ENCODE results near the gene SAMD3. TPM values are rescaled to one million over a fixed set of nuclear protein-coding genes. Genes with fewer than 3 reads are reported as not detected.

SAMD3 gene
- total RNA-seq, 1 experiment from 2014 or later = 7.5 TPM

DNA sequence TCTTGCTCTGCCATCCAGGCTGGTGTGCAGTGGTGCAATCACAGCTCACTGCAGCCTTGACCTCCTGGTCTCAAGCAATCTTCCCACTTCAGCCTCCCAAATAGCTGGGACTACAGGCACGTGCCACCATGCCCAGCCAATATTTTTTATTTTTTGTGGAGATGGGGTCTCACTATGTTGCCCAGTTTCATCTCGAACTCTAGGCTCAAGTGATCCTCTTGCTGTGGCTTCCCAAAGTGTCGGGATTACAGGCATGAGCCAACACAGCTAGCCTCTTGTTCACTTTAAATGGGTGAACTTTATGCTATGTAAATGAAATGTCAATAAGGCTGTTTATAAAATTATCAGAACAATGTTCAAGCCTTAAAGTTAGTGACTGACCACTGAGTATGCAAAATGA lies 37.1 kb downstream of the SAMD3 start:
- POLR2A ChIA-PET = no interaction called here

DNA sequence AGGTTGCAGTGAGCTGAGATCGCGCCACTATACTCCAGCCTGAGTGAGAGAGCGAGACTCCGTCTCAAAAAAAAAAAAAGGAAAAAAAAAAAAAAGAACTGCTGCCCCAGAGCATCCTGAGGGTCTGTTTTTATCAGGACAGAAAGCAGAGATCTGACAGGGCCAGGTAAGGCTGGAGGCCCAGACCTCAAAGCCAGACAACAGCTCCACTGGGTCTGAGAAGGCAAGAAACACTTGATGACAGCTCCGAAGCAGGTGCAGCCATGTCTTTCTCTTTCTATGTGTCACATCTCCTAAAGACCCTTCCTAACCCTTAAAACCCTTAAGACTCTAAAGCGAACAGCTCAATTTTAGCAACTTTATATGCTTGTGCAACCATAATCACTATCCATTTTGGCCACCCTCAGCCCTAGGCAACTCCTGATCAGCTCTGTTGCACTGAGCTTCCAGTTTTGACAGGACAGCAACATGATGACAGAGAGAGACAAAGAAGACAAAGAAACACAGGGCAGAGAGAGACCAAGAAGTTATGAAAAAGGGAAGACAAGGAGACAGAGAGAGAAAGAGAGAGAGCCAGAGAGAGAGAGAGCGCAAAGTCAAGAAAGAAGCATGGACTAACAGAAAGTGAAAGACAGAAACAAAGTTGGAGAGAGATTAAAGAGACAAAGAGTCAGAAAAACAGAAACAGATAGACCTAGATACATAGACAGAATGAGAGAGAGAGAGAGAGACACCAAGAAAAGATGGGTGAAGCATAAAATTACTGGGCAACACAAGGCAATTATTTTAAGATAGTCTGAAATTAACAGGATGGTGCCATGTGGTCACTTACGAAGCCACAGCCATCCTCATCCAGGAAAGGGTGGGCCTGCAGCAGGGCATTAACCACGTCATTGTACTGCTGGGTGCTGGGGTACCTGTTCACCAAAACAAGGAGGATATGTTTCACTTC lies 39.2 kb downstream of the SAMD3 start:
- H4K20me1 ChIP-seq (ENCODE audit: insufficient read depth) = no peaks in the 10 kb centered on the region
- no peak overlapping the region for H3K4me3 ChIP-seq (replicated peaks in 1 of 2; ENCODE audit: low read depth in 1 of 2, low read length in 2 of 2)
- H3K4me1 ChIP-seq (ENCODE audit: control insufficient read depth in 1 of 2, insufficient read depth in 2 of 2, low read length in 2 of 2) = peaks cover 7 to 8% of the 10 kb centered on the region in 2 experiments
- intact Hi-C loops (cut with micrococcal nuclease) = no loop called here
- no peaks in the 10 kb centered on the region for H3K79me2 ChIP-seq (ENCODE audit: insufficient read depth, low read length)
- ChIA-PET POLR2A (no interaction called here), RAD21 (ENCODE audit: low non-redundant PET in 1 of 2, low total read pairs in 2 of 2, uncharacterized antibody in 2 of 2, unreplicated experiment in 2 of 2) (no interaction called here), CTCF (no interaction called here)
- no peaks in the 10 kb centered on the region for H3K9me2 ChIP-seq (ENCODE audit: insufficient read depth)
- no peak overlapping the region for H3K27ac ChIP-seq (ENCODE audit: low read depth, low read length)
- no peak overlapping the region for H2AFZ ChIP-seq (ENCODE audit: low read depth, low read length, poor library complexity, severe bottlenecking)
- no TSS peak for BruUV-seq (replicated peaks)
- H3K36me3 ChIP-seq (ENCODE audit: control insufficient read depth in 1 of 2, insufficient read depth in 2 of 2, low read length in 2 of 2) = no peaks in the 10 kb centered on the region
- H3K4me2 ChIP-seq (ENCODE audit: low read length) = no peak overlapping the region
- ATAC-seq (no peak), DNase-seq (ENCODE audit: low read depth, low spot score) (no peak)
- H3K9me3 ChIP-seq (ENCODE audit: control insufficient read depth in 1 of 2, insufficient read depth in 1 of 2, low read depth in 1 of 2, low read length in 2 of 2) = no peaks in the 10 kb centered on the region
- H3K9ac ChIP-seq (ENCODE audit: low read length) = no peak overlapping the region
- no peak for TF ChIP-seq ZFX (IDR thresholded peaks at IDR 0.05)
- TF ChIP-seq EZH2 (IDR thresholded peaks at IDR 0.05) = no peak
- no peaks in the 10 kb centered on the region for H3K27me3 ChIP-seq (ENCODE audit: insufficient read depth, low read length)

More for the DNA sequence above, 37.1 kb downstream of the SAMD3 start:
- ChIA-PET CTCF (no interaction called here), RAD21 (ENCODE audit: low non-redundant PET in 1 of 2, low total read pairs in 2 of 2, uncharacterized antibody in 2 of 2, unreplicated experiment in 2 of 2) (no interaction called here)
- Histone ChIP-seq H3K4me2 (ENCODE audit: low read length) (no peak overlapping the region), H3K4me3 (replicated peaks in 1 of 2; ENCODE audit: low read depth in 1 of 2, low read length in 2 of 2) (no peak overlapping the region), H4K20me1 (ENCODE audit: insufficient read depth) (no peaks in the 10 kb centered on the region), H3K27me3 (ENCODE audit: insufficient read depth, low read length) (no peaks in the 10 kb centered on the region), H3K27ac (ENCODE audit: low read depth, low read length) (no peak overlapping the region), H3K36me3 (ENCODE audit: control insufficient read depth in 1 of 2, insufficient read depth in 2 of 2, low read length in 2 of 2) (no peaks in the 10 kb centered on the region), H3K79me2 (ENCODE audit: insufficient read depth, low read length) (no peaks in the 10 kb centered on the region), H3K9ac (ENCODE audit: low read length) (no peak overlapping the region), H3K9me2 (ENCODE audit: insufficient read depth) (no peaks in the 10 kb centered on the region), H2AFZ (ENCODE audit: low read depth, low read length, poor library complexity, severe bottlenecking) (no peak overlapping the region), H3K9me3 (ENCODE audit: control insufficient read depth in 1 of 2, insufficient read depth in 1 of 2, low read depth in 1 of 2, low read length in 2 of 2) (no peaks in the 10 kb centered on the region), H3K4me1 (ENCODE audit: control insufficient read depth in 1 of 2, insufficient read depth in 2 of 2, low read length in 2 of 2) (no peaks in the 10 kb centered on the region)
- intact Hi-C loops (cut with micrococcal nuclease) = no loop called here
- no TSS peak for BruUV-seq (replicated peaks)
- DNase-seq (ENCODE audit: low read depth, low spot score) (no peak), ATAC-seq (no peak)
- TF ChIP-seq SP1 (IDR thresholded peaks at IDR 0.05; ENCODE audit: low read depth) (no peak), FOSL1 (IDR thresholded peaks at IDR 0.05; ENCODE audit: low read depth) (no peak), TCF7L2 (IDR thresholded peaks at IDR 0.05; ENCODE audit: borderline replicate concordance, extremely low read depth, insufficient read depth, insufficient read length) (no peak), POLR2AphosphoS5 (IDR thresholded peaks at IDR 0.05; ENCODE audit: low read depth, low read length) (no peak), ZFX (IDR thresholded peaks at IDR 0.05) (no peak)
- TF ChIP-seq, protein P1, sequence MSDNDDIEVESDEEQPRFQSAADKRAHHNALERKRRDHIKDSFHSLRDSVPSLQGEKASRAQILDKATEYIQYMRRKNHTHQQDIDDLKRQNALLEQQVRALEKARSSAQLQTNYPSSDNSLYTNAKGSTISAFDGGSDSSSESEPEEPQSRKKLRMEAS (IDR thresholded peaks at IDR 0.05) = no peak

Data from HCT116 (cell line).